ENCODE data around the gene DUSP18.
"Not testable (repeated sequence)": the region's sequence is repeated elsewhere in the genome, so short reads cannot be mapped to it uniquely, and the experiment has no call there.

DUSP18 gene

DNA sequence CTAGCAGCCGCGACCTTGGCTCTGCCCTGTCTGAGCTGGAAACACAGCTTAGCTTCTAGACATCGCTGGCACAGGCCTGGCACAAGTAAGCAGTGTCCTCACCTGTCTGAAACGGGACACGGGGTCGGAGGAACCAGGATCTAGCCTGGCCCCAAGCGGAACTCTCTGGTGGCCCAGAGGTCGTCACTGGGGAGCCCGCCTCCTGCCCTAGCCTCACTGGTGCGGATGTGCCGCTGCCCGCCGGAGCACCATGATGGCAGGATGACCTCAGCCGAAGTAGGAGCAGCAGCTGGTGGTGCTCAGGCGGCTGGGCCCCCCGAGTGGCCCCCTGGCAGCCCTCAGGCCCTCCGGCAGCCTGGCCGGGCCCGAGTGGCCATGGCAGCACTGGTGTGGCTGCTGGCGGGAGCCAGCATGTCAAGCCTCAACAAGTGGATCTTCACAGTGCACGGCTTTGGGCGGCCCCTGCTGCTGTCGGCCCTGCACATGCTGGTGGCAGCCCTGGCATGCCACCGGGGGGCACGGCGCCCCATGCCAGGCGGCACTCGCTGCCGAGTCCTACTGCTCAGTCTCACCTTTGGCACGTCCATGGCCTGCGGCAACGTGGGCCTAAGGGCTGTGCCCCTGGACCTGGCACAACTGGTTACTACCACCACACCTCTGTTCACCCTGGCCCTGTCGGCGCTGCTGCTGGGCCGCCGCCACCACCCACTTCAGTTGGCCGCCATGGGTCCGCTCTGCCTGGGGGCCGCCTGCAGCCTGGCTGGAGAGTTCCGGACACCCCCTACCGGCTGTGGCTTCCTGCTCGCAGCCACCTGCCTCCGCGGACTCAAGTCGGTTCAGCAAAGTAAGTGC lies 31.2 kb downstream of the DUSP18 start:
- peak in 1 of 2 experiments; percentile 61 for DNase-seq

DNA sequence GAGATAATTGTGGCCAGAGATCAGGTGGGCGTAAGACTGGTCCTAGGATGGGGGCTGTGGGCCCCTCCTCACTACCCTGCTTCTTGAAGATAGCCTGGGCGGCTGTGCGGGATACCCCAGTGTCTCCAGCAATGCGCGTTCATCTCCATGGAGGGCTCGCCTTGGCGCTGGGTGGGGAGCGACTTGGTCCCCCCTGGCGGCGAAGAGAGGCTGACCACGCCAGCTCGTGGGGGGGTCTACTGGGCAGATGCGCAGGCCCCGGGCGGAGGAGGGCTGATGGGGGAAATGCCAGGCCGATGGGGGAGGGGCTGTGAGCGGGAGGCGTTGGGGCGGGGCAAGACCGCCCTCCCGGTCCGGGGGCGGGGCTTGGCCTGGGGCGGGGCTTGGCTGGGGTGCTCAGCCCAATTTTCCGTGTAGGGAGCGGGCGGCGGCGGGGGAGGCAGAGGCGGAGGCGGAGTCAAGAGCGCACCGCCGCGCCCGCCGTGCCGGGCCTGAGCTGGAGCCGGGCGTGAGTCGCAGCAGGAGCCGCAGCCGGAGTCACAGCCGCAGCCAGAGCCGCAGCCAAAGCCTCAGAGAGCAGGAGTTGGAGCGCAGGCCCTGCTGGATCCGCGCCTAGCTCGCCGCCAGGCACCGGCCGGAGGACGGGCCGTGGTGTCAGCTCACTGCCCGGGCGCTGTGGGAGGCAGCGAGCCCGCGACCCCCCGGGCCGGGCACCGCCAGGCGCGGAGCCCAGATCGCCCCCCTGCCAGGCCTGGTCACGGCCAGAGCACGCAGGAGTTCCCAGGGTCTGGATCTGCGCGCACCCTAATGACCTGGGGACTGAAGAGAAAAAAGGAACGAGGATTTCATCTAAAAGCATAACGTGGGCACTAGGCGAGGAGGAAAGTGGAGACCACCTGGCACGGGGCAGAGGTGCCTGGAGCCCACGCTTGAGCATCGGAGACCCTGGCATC lies 32.1 kb downstream of the DUSP18 start, which contains the start of gene SLC35E4:
TSS of gene SLC35E4 (plus strand) at position 509 of the 953 bp plus-strand sequence. CDS start 670 bp downstream, outside the sequence.
- DNase-seq = peak; percentile 92 to 95

GRCh38 chr22:30634471-30635233 lies 33.0 kb downstream of the DUSP18 start:
- peak; percentile 83 to 95 for DNase-seq

DNA sequence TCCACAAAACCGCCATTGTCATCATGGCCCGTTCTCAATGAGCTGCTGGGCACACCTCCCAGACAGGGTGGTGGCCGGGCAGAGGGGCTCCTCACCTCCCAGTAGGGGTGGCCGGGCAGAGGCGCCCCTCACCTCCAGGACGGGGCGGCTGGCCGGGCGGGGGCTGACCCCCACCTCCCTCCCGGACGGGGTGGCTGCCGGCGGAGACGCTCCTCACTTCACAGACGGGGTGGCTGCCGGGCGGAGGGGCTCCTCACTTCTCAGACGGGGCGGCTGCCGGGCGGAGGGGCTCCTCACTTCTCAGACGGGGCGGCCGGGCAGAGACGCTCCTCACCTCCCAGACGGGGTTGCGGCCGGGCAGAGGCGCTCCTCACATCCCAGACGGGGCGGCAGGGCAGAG lies 36.2 kb downstream of the DUSP18 start:
- not testable (repeated sequence) for DNase-seq

GRCh38 chr22:30628491-30628890 lies 39.2 kb downstream of the DUSP18 start:
- peak in 1 of 2 experiments; percentile 56 for DNase-seq

DNA sequence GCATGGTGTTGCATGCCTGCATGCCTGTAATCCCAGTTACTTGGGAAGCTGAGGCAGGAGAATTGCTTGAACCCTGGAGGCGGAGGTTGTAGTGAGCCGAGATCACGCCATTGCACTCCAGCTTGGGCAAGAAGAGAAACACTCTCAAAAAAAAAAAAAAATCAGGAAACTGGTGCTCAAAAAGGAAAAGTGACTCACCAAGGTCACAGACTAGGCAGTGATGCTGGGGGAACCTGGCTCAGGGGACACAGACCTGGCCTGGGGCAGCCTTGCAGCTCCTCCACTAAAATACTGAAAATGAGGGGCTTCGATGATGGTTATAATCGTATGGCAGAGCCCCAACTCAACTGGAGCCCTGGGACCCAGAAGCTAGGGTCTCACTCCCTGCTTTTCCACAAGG lies 40.2 kb downstream of the DUSP18 start:
- DNase-seq = no peak

GRCh38 chr22:30626413-30626812 lies 41.3 kb downstream of the DUSP18 start:
- DNase-seq = no peak

DNA sequence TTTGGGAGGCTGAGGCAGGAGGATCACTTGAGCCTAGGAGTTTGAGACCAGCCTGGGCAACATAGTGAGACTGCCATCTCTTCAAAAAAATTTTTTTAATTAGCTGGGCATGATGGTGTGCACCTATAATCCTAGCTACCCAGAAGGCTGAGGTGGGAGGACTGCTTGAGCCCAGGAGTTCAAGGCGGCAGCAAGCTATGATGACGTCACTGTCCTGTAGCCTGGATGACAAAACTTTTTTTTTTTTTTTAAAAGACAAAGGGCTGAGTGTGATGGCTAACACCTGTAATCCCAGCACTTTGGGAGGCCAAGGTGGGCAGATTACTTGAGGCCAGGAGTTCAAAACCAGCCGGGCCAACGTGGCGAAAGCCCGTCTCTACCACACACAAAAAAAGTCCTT lies 47.8 kb downstream of the DUSP18 start:
- DNase-seq = not testable (repeated sequence)

- no peak for DNase-seq
Observed at GRCh38 chr22:30617819-30618218, 49.9 kb downstream of the DUSP18 start.

DNA sequence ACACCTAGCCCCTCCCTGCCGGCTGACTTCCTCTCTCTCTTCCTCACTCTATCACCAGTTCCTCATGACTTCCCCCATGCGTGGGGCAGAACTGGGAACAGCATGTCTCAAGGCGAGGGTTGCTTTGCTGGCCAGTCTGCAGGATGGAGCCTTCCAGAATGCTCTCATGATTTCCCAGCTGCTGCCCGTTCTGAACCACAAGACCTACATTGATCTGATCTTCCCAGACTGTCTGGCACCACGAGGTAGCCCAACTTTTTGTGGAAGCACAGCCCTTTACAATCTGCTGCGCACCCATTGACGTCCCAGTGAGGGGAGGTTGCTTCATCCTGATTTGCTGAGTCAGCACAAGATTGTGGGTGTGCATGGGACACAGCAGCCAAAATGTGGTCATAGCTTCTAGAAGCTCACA lies 52.1 kb downstream of the DUSP18 start:
- no peak for DNase-seq

DNA sequence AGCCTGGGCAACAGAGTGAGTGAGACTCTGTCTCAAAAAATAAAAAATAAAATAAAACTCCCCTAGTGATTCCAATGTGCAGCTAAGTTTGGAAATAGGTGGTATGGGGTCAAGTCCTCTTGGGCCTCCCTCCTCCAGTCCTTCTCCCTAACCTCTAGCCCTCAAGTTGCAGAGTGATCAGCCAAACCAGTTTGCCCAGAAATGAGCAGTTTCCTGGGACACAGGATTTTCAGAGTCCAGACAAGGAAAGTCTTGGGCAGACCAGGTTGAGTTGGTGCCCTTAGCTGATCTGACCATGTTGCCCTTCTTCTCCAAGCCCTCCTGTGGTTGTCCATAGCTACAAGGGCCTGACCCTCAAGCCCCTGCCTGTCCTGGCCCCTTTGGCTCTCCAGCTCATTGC lies 52.8 kb downstream of the DUSP18 start:
- no peak for DNase-seq

DNA sequence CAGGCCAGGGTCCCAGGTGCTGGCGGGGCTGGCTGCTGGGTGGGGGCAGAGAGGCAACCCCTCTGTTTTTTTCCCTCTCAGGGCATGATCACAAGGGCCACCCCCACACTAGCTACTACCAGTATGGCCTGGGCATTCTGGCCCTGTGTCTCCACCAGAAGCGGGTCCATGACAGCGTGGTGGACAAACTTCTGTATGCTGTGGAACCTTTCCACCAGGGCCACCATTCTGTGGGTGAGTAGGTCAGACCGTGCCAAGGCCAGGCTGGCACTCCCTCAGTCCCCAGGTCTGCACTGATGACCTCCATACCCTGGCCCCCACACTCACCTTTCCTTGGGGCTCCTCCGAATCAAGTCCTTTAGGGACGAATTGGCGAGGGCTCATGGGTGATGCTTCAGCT lies 53.4 kb downstream of the DUSP18 start:
- no peak for DNase-seq

GRCh38 chr22:30612789-30613188 lies 54.9 kb downstream of the DUSP18 start:
- no peak for DNase-seq
